Lower lobe of right lung (tissue), 2 donors: ENCODE data around the gene SRSF4. TPM values are rescaled to one million over a fixed set of nuclear protein-coding genes. Genes with fewer than 3 reads are reported as not detected.
"Not testable (repeated sequence)": the region's sequence is repeated elsewhere in the genome, so short reads cannot be mapped to it uniquely, and the experiment has no call there.

Experiments
- ATAC-seq, 2 donors: fragments of 200-7000 bp; cut with Tn5 transposase; one replicate each; pipeline ENCODE4 v1.9.1; 2020 to 2022; ENCODE audit warnings: mild to moderate bottlenecking in 2 of 2, moderate library complexity in 2 of 2
- DNase-seq: peaks from one replicate; pipeline ENCODE4 v3.0.0-alpha.2; 2020
- H3K27ac ChIP-seq: fragments of 200-600 bp; one replicate; pipeline ENCODE4 v1.8.0; 2022
- H3K27me3 ChIP-seq: fragments of 200-600 bp; one replicate; pipeline ENCODE4 v1.8.0; 2022; ENCODE audit warnings: low read depth
- H3K36me3 ChIP-seq: fragments of 200-600 bp; one replicate; pipeline ENCODE4 v1.8.0; 2022; ENCODE audit warnings: mild to moderate bottlenecking
- H3K4me1 ChIP-seq: fragments of 200-600 bp; one replicate; pipeline ENCODE4 v1.8.0; 2022
- H3K4me3 ChIP-seq: fragments of 200-600 bp; one replicate; pipeline ENCODE4 v1.8.0; 2022; ENCODE audit warnings: mild to moderate bottlenecking
- H3K9me3 ChIP-seq: fragments of 200-600 bp; one replicate; pipeline ENCODE4 v1.8.0; 2022
- intact Hi-C: fragments of 100-400 bp; cut with DNase I; formaldehyde crosslinking; loops from one replicate; pipeline ENCODE4 v1.11.0; 2022
- total RNA-seq: library from RNA; stranded (reverse); fragmentation: NEBNext Ultra II Directional; extraction: Animal tissue kit (Norgen Biotek cat#: 25700); gene quantifications from one replicate; pipeline ENCODE4 v1.2.1, GENCODE V29; 2021
- TF ChIP-seq, protein P1 (sequence below): fragments of 200-600 bp; IDR thresholded peaks from one replicate; pipeline ENCODE4 v1.8.0; 2022; ENCODE audit warnings: antibody characterized with exemption, mild to moderate bottlenecking
- donor health status: DM: no; HTN: yes; CAD: no; lungs with severe emphysema.

The SRSF4 gene
- total RNA-seq, 1 donor from 2014 or later = 73.9 TPM

DNA sequence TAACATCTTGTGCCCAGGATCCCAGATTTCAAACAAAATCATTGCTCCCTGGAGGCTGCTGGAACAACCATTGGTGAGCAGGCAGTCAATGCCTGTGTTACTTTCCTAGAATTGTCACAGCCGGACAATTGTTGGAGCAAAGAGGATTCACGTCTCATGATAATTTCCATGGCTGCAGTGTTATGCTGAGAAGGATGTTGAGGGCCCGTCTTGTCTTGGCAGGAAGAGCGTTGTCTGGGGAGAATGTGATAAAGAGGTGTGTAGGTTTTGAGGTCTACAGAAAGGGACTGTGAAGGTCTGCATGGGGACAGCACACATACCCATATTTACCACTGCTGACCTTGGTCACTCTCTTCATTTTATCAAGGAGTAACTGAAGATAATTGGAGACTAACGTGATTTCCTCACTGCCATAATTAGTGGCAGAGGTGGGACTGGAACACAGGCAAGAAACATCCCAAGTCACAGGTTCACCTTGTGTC is 42.7 kb upstream of the SRSF4 start:
- ATAC-seq = no peak
- Histone ChIP-seq H3K4me1 (peaks cover under 1% of the 10 kb centered on the region), H3K36me3 (peaks cover 32% of the 10 kb centered on the region), H3K27me3 (no peaks in the 10 kb centered on the region), H3K27ac (no peak overlapping the region), H3K9me3 (no peaks in the 10 kb centered on the region), H3K4me3 (no peak overlapping the region)
- intact Hi-C loops = no loop called here
- TF ChIP-seq, protein P1, sequence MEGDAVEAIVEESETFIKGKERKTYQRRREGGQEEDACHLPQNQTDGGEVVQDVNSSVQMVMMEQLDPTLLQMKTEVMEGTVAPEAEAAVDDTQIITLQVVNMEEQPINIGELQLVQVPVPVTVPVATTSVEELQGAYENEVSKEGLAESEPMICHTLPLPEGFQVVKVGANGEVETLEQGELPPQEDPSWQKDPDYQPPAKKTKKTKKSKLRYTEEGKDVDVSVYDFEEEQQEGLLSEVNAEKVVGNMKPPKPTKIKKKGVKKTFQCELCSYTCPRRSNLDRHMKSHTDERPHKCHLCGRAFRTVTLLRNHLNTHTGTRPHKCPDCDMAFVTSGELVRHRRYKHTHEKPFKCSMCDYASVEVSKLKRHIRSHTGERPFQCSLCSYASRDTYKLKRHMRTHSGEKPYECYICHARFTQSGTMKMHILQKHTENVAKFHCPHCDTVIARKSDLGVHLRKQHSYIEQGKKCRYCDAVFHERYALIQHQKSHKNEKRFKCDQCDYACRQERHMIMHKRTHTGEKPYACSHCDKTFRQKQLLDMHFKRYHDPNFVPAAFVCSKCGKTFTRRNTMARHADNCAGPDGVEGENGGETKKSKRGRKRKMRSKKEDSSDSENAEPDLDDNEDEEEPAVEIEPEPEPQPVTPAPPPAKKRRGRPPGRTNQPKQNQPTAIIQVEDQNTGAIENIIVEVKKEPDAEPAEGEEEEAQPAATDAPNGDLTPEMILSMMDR = no peak
- DNase-seq = no peak

DNA sequence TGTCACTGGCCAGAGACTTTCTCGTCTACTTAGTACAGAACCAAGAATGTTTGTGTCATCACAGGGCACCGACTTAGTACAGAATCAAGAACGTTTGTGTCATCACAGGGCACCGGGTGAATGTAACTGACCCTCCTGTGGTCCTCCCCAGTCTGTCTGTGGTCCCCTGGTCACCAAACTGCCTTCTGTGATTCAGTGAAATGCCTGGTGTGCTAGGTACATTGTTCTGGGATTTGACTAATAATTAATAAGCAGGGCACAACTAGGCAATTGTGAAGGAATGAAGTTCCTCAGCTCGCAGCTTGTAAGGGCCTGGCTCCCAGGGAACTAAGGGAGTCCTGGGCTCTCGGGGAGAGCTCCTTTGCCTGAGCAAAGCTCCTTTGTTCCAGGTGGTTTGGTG is 41.8 kb upstream of the SRSF4 start:
- Histone ChIP-seq H3K27me3 (no peaks in the 10 kb centered on the region), H3K36me3 (peaks cover 32% of the 10 kb centered on the region), H3K27ac (no peak overlapping the region), H3K9me3 (no peaks in the 10 kb centered on the region), H3K4me3 (no peak overlapping the region), H3K4me1 (no peaks in the 10 kb centered on the region)
- DNase-seq (no peak), ATAC-seq (no peak)
- TF ChIP-seq, protein P1 = no peak
- intact Hi-C loops = no loop called here

DNA sequence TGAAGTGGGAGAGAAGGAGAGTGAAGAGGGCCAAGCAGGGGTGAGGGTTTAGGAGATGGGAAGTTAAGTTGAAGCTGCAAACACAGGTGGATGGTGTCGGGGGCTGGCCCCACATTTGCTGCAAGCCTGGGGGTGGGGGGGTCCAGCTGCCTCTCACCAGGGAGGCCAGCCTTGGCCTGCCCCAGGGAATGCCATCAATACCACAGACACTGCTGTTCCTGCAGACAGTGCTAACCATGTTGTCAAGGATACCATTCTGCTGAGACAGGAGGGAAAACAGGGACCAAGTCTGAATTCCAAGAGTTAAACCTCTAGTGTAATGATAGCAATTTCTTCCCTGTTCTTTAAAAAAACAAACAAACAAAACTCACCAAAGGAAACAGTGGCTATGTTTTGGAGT is 41.0 kb upstream of the SRSF4 start:
- Histone ChIP-seq H3K27me3 (no peaks in the 10 kb centered on the region), H3K4me1 (no peaks in the 10 kb centered on the region), H3K4me3 (no peak overlapping the region), H3K27ac (no peak overlapping the region), H3K9me3 (no peaks in the 10 kb centered on the region), H3K36me3 (peaks cover 32% of the 10 kb centered on the region)
- intact Hi-C loops = no loop called here
- TF ChIP-seq, protein P1 = no peak
- DNase-seq (no peak), ATAC-seq (no peak)

DNA sequence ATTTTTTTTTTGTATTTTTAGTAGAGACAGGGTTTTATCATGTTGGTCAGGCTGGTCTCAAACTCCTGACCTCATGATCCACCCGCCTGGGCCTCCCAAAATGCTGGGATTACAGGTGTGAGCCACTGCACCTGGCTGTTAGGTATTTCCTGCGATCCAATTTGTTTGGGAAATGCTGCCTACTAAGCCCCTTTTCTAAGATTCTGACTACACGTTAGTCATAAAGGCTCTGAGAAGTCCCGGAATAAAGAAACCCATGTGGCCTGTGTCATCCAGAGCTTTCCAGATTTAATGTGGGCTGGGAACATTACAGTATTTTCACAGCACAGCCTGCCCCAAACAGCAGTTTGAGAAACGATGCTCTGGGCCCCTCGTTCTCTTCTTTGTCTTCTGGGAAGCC is 40.6 kb upstream of the SRSF4 start:
- H3K27ac ChIP-seq, H3K9me3 ChIP-seq, intact Hi-C loops, H3K4me1 ChIP-seq, DNase-seq, H3K4me3 ChIP-seq, H3K27me3 ChIP-seq, ATAC-seq: not testable (repeated sequence)
- H3K36me3 ChIP-seq = peaks cover 32% of the 10 kb centered on the region

DNA sequence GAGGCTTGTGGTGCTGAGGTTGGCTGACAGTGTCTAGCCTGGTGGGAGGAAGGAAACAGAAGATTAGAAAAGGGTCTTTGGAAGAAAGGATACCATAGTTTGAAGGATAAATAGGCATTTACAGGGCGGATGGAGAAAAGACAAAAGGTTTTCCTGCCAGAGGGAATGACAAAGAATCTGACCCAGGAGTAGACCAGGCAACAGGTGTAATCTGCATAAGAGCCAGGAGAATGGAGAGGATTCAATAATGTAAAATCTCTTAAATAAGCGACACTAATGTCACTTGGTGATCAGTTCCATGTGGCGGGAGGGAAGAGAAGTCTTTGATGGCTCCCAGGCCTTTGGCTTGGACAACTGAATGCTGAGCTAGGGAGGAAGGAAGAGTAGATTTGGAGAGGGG is 39.6 kb upstream of the SRSF4 start:
- Histone ChIP-seq H3K27ac (no peak overlapping the region), H3K4me3 (no peak overlapping the region), H3K36me3 (peaks cover 34% of the 10 kb centered on the region), H3K27me3 (no peaks in the 10 kb centered on the region), H3K4me1 (no peaks in the 10 kb centered on the region), H3K9me3 (no peaks in the 10 kb centered on the region)
- ATAC-seq = no peak
- TF ChIP-seq, protein P1 = no peak
- no peak for DNase-seq
- intact Hi-C loops = no loop called here

DNA sequence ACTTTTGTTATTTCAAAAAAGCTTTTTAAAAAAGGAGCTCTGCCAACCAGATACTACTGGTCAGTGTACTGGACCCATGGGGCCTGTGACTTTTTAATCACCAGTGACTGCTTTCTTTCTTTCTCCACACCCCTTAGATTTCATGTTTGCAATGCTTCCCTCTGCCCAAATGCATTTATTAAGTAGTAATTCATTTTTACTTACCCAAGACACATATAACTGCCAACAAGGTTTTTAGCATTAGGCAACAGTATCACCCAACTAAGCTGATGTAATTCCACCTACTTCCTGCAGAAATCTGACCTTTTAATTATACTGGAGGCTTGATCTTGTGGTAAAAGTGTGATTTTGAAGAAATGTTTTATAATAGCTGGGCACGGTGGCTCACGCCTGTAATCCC is 36.5 kb upstream of the SRSF4 start:
- no peaks in the 10 kb centered on the region for H3K9me3 ChIP-seq
- no peak overlapping the region for H3K4me3 ChIP-seq
- no peak for DNase-seq
- no peak overlapping the region for H3K27ac ChIP-seq
- TF ChIP-seq, protein P1 = no peak
- no peaks in the 10 kb centered on the region for H3K4me1 ChIP-seq
- intact Hi-C loops = no loop called here
- H3K36me3 ChIP-seq = peaks cover 48% of the 10 kb centered on the region
- ATAC-seq = no peak
- H3K27me3 ChIP-seq = no peaks in the 10 kb centered on the region
